RWPE1 (cell line): ENCODE data around the gene PDE4B.

ENCODE experiments used
- CTCF ChIA-PET: fragments of 350-600 bp; sonication (Branson Sonifier 250); formaldehyde crosslinking; extraction: SDS; loops from one replicate; lab custom pipeline; 2021; lab: Yijun Ruan, JAX
- POLR2A ChIA-PET: fragments of 400-600 bp; formaldehyde crosslinking; extraction: SDS; loops from one replicate; lab custom pipeline; 2020; ENCODE audit warnings: antibody characterized with exemption; ENCODE audit not compliant: low non-redundant PET; lab: Yijun Ruan, JAX
- DNase-seq: peaks from one replicate; pipeline ENCODE4 v3.0.0; 2012; ENCODE audit warnings: low spot score
- H3K27ac ChIP-seq: fragments of 450-650 bp; 2 replicates; pipeline ENCODE4 v1.5.1; 2017
- CTCF ChIP-seq: fragments of 450-650 bp; conservative IDR thresholded peaks from 2 replicates; pipeline ENCODE4 v1.5.1; 2017; ENCODE audit warnings: low read depth, mild to moderate bottlenecking

Gene PDE4B

GRCh38 chr1:65759516-65759915, 33.2 kb upstream of the PDE4B start:
- TF ChIP-seq CTCF: no peak
- DNase-seq: no peak
- ChIA-PET CTCF (interaction anchor here (0.6 to 0.7 kb wide), 3 partner anchors 14 to 1185 kb away, joined by 4 to 6 read pairs (median 4); no protein-coding TSS in a partner anchor), POLR2A (no interaction called here)
- no peak overlapping the region for H3K27ac ChIP-seq

GRCh38 chr1:65762081-65762862, 30.4 kb upstream of the PDE4B start:
- TF ChIP-seq CTCF: no peak
- H3K27ac ChIP-seq: no peak overlapping the region
- ChIA-PET POLR2A (no interaction called here), CTCF (interaction anchor here (0.7 kb wide), 1 partner anchor 41 kb away, joined by 4 read pairs; no protein-coding TSS in a partner anchor)
- DNase-seq: peak; percentile 9

GRCh38 chr1:65764052-65764451, 28.6 kb upstream of the PDE4B start:
- ChIA-PET CTCF (no interaction called here), POLR2A (no interaction called here)
- DNase-seq: no peak
- no peak for TF ChIP-seq CTCF
- no peak overlapping the region for H3K27ac ChIP-seq

- no peak for TF ChIP-seq CTCF
- ChIA-PET CTCF (no interaction called here), POLR2A (no interaction called here)
- H3K27ac ChIP-seq: no peak overlapping the region
- DNase-seq: no peak
These were observed 27.1 kb upstream of the PDE4B start for GRCh38 chr1:65765631-65766030.

- no peak for DNase-seq
- POLR2A ChIA-PET: no interaction called here
- H3K27ac ChIP-seq: no peak overlapping the region
- TF ChIP-seq CTCF: no peak
- CTCF ChIA-PET: no interaction called here
These were observed 23.1 kb upstream of the PDE4B start for GRCh38 chr1:65769636-65770035.

- POLR2A ChIA-PET: no interaction called here
- CTCF ChIA-PET: no interaction called here
- H3K27ac ChIP-seq: no peak overlapping the region
- DNase-seq: no peak
- no peak for TF ChIP-seq CTCF
These were observed 20.1 kb upstream of the PDE4B start for GRCh38 chr1:65772607-65773006.
